Inflammatory macrophage treated with lipopolysaccharide for 1 hour (primary cell): ENCODE data around the gene FCRLB.
"Not testable (repeated sequence)": the region's sequence is repeated elsewhere in the genome, so short reads cannot be mapped to it uniquely, and the experiment has no call there.

Experiments used
- DNase-seq, 2 donors: peaks; one replicate each; pipeline ENCODE4 v3.0.0-alpha.2; 2020 to 2022

The FCRLB gene

GRCh38 chr1:161743231-161743630 lies 21.9 kb downstream of the FCRLB start:
- DNase-seq: no peak

GRCh38 chr1:161747801-161748200 lies 26.5 kb downstream of the FCRLB start:
- peak; percentile 55 to 72 for DNase-seq

- DNase-seq: peak; percentile 92 to 93
Measured at GRCh38 chr1:161749509-161750407, 28.4 kb downstream of the FCRLB start, which contains the start of gene DUSP12. TSS of gene DUSP12 (plus strand) at chr1:161749786. CDS start at chr1:161749802, 16 bp downstream.

GRCh38 chr1:161763522-161764098 lies 42.3 kb downstream of the FCRLB start:
- DNase-seq: no peak

GRCh38 chr1:161766102-161766981 lies 45.0 kb downstream of the FCRLB start, which contains the start of gene ATF6:
TSS of gene ATF6 (plus strand) at chr1:161766320. CDS start at chr1:161766361, 41 bp downstream.
- DNase-seq: peak; percentile 97 to 98

- no peak for DNase-seq
Measured at GRCh38 chr1:161768461-161768860, 47.1 kb downstream of the FCRLB start.

- no peak for DNase-seq
Measured at GRCh38 chr1:161768986-161769672, 47.8 kb downstream of the FCRLB start.

GRCh38 chr1:161769673-161770045 lies 48.3 kb downstream of the FCRLB start:
- not testable (repeated sequence) for DNase-seq

- no peak for DNase-seq
Measured at GRCh38 chr1:161770250-161770649, 48.9 kb downstream of the FCRLB start.

- no peak for DNase-seq
Measured at GRCh38 chr1:161771161-161771560, 49.8 kb downstream of the FCRLB start.

- DNase-seq: no peak
Measured at GRCh38 chr1:161771973-161772372, 50.6 kb downstream of the FCRLB start.

GRCh38 chr1:161772397-161772796 lies 51.1 kb downstream of the FCRLB start:
- peak; percentile 52 to 75 for DNase-seq

- no peak for DNase-seq
Measured at GRCh38 chr1:161773791-161774190, 52.4 kb downstream of the FCRLB start.

- no peak for DNase-seq
Measured at GRCh38 chr1:161777261-161777660, 55.9 kb downstream of the FCRLB start.
